Superior temporal gyrus (tissue), 1 donor: ENCODE data around the gene COQ5.
A peak's percentile ranks its signal among the peaks of the same experiment; 100 is the strongest.
"Not testable (repeated sequence)": the region's sequence is repeated elsewhere in the genome, so short reads cannot be mapped to it uniquely, and the experiment has no call there.

Source experiments
- DNase-seq: peaks from one replicate; pipeline ENCODE4 v3.0.0-alpha.2; 2016; ENCODE audit errors: extremely low spot score

COQ5 gene

GRCh38 chr12:120528861-120529525 is at the start of gene COQ5:
Gene COQ5, minus strand, starts transcription at chr12:120529158. Its CDS starts 17 bp downstream, at chr12:120529141.
- peak; percentile 96 for DNase-seq

GRCh38 chr12:120574106-120574505 is 45.1 kb upstream of the COQ5 start:
- no peak for DNase-seq

GRCh38 chr12:120573560-120573959 is 44.6 kb upstream of the COQ5 start:
- no peak for DNase-seq

- no peak for DNase-seq
Measured at GRCh38 chr12:120571299-120571698, 42.3 kb upstream of the COQ5 start.

- DNase-seq: no peak
Measured at GRCh38 chr12:120563495-120563894, 34.5 kb upstream of the COQ5 start.

- DNase-seq: no peak
Measured at GRCh38 chr12:120562906-120563305, 33.9 kb upstream of the COQ5 start.

DNA sequence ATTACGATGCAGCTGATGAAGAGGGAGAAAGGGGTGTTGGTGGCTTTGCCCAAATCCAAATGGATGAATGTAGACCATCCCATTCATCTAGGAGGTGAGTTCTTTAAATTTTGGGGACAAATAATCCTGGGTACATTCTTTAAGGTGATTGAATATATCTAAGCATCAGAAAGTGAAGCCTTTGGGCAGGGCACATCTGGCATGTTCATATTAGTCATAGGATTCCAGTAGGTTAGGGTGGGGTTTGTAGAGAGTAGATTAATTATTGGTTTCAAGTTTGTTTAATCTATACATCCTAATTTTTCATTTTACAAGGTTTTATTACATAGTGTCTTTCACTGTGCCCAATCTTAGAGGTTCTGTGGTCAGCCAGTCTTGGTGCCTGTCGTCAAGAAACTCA is 28.6 kb upstream of the COQ5 start:
- DNase-seq: no peak

GRCh38 chr12:120554678-120555077 is 25.7 kb upstream of the COQ5 start:
- no peak for DNase-seq

DNA sequence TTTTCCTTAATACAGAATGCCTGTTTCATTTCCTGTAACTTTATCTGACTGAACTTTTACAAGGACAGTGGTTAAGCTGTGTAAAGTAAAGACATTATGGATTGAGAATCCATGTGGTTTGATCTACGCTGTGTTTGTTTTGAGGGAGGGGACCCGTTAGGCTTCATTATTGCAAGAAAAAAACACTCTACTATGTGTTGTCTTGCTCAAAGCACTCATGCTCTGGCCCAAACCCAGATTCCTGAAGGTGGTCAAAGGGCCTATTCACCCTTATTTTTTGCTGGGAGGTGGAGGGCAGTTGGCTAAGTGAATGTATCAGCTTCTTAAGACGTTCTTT is 17.1 kb upstream of the COQ5 start:
- no peak for DNase-seq

GRCh38 chr12:120544691-120545090 is 15.7 kb upstream of the COQ5 start:
- DNase-seq: no peak

DNA sequence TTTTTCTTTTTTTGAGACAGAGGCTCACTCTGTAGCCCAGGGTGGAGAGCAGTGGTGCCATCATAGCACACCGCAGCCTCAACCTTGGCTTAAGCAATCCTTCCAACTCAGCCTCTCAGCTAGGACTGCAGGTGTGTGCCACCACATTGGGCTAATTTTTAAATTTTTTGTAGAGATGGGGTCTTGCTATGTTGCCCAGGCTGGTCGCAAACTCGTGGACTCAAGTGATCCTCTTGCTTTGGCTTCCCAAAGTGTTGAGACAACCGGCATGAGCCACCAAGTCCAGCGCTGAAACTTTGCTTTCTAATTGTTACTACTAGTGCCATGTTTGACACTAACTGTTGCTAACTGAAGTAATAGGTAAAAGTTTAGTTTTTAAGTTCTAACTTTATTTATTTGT is 13.2 kb upstream of the COQ5 start:
- no peak for DNase-seq

DNA sequence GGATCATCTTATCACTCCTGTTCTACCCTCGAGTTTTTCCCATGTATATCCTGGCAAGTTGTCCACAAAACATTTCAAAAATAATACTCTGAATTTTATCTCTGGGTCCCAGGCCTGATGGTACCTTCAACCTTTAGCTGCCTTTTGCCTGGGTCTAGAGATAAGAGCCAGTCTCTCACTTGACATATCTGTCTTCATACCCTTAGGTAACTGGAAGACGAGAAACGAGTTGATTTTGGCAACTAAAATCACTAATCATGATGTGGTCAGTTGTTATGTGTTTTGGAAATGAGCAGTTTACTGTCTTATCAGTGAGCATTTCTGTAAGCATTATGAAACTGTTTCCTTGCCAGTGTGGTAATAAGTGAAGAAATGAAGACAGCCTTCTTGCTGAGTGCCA is 11.5 kb upstream of the COQ5 start:
- DNase-seq: no peak

- no peak for DNase-seq
Measured at GRCh38 chr12:120539303-120539702, 10.3 kb upstream of the COQ5 start.

- no peak for DNase-seq
Measured at GRCh38 chr12:120538281-120539156, 9.6 kb upstream of the COQ5 start.

DNA sequence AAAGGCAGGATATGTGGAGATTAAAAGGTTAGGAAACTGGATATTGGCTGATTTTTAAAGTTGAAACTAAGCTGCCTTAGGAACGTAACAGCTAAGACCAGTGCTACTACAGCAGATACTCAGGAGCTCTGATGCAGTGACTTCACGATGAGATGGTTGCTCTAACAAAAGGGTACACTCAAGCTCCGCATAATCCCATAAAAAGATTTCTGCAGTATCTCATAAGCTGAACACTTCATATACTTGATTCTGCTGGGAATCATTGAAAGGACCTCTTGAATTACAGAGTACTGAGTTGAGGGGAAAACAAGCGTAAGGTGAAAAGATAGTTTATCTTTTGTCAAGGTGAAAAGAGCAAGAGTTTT is 8.9 kb upstream of the COQ5 start:
- DNase-seq: no peak

DNA sequence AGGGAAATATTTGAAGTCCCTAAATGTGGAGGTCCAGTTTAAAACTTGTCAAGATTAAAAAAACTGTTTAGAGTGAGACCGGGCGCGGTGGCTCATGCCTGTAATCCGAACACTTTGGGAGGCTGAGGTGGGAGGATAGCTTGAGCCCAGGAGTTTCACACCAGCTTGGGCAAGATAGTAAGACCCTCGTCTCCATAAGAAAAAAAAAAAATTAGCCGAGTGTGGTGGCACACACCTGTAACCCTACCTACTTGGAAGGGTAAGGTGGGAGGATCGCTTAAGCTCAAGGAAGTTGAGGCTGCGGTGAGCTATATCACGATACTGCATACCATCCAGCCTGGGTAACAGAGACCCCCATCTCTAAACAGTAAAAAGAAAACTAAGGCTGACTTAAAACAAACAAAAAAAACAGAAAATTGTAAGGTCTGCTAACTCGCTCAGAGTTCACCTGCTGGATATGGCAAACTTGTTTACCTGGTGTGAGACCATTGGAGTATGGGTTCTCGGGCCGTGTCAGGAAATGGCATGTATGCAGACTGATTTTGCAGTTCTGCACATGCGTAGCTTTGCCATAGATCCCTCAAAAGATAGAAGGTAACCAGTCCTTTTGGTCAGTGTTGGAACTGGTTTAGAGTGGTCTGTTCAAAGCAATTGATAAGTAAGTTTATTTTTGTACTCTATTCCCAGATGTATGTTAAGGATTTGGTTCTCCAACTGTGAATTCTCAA is 7.3 kb upstream of the COQ5 start:
- DNase-seq: no peak

DNA sequence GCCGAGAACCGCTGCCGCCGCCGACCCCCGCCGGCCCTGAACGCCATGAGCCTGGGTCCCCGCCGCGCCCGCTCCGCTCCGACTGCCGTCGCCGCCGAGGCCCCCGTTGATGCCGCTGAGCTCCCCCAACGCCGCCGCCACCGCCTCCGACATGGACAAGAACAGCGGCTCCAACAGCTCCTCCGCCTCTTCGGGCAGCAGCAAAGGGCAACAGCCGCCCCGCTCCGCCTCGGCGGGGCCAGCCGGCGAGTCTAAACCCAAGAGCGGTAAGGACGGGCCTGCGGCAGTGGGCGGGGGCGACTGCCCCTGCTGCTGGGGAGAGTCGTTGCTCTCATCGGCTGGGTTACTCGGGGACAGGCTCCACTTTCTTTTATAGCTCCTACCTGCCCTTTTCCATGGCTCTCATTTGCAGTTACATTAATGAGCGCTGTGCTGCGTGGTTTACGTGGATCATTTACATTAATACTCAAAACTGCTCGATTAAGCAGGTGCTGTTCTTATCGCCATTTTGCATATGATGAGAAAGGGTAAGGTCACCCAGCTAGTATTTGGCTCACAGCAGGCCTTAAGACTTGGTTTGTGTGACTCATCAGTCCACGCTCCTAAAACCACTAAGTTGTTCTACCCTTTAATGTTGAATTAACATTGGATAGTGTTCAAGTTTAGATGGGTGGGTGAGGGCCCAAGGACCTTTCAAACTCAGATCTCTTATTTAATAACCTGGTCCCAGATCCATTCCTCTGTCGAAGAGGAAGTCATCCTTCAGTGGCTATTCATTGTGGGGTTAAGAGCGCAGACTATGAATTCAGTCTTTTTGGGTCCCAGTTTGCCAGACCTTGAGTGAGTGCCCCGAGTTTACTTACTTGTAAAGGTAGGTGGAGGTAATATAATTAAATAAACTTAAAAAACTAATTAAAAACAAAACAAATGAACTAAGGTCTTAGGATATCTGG is 6.0 kb upstream of the COQ5 start:
- DNase-seq: no peak

DNA sequence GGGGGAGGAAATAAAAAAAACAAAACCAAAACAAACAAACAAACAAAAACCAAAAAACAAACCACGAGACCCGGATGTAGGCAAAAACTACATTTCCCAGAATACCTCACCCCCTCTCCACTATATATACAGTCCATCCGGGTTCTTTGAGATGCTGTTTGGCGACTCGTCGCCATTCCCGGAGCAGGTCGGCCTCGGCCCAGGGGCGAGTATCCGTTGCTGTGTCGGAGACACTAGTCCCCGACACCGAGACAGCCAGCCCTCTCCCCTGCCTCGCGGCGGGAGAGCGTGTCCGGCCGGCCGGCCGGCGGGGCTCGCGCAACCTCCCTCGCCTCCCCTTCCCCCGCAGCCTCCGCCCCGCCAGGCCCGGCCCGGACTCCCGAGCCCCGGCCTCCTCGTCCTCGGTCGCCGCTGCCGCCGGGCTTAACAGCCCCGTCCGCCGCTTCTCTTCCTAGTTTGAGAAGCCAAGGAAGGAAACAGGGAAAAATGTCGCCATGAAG is 5.3 kb upstream of the COQ5 start, which contains the start of gene RNF10:
Gene RNF10, plus strand, starts transcription at position 154 of the 500 bp plus-strand sequence. CDS start 456 bp downstream, outside the sequence.
- peak; percentile 94 for DNase-seq

DNA sequence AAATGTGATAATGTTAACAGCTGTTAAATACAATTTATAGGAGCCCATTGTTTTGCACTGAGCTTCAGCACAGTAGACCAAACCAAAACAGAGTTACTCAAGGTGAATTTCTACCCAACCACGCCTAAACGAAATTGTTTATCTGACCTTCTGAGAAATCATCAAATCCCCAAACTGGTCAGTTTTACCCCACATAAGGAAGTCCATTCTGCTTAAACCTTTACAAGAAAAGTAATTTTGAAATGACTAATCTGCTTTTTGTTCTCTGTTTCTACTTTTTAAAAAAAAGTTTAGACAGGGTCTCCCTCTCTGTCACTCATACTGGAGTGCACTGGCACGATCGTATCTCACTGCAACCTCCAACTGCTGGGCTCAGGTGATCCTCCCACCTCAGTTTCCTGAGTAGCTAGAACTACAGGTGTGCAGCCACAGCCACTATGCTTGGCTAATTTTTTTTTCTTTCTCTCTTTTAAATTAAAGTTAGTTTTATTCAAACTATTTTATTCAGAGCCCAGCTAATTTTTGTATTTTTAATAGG is 3.8 kb upstream of the COQ5 start:
- DNase-seq: no peak

- DNase-seq: not testable (repeated sequence)
Measured at GRCh38 chr12:120530418-120530761, 1.4 kb upstream of the COQ5 start.
